Smooth muscle cell (in vitro differentiated cells): Measurements from ENCODE around the gene PARP11. TPM values are rescaled to one million over a fixed set of nuclear protein-coding genes. Genes with fewer than 3 reads are reported as not detected.
A peak's percentile ranks its signal among the peaks of the same experiment; 100 is the strongest.

Experiments used
- DNase-seq: peaks from one replicate; lab custom pipeline; 2025; ENCODE audit not compliant: unreplicated experiment; lab: John Stamatoyannopoulos, UW
- H2AFZ ChIP-seq: fragments of 200-600 bp; sonication (generic); 2 replicates; pipeline ENCODE4 v1.6.0; 2016; ENCODE audit warnings: antibody characterized with exemption, low read depth, mild to moderate bottlenecking
- H3F3A ChIP-seq: fragments of 200-600 bp; sonication (generic); 2 replicates; pipeline ENCODE4 v1.6.0; 2017; ENCODE audit warnings: antibody characterized with exemption, low read depth
- H3K27ac ChIP-seq: fragments of 200-600 bp; sonication (generic); 2 replicates; pipeline ENCODE4 v1.5.1; 2016; ENCODE audit warnings: low read depth, mild to moderate bottlenecking
- H3K27me3 ChIP-seq: fragments of 200-600 bp; sonication (generic); 2 replicates; pipeline ENCODE4 v1.6.1; 2016; ENCODE audit warnings: low read depth, mild to moderate bottlenecking
- H3K36me3 ChIP-seq: fragments of 200-600 bp; sonication (generic); 2 replicates; pipeline ENCODE4 v1.5.1; 2016; ENCODE audit warnings: low read depth
- H3K4me1 ChIP-seq: fragments of 200-600 bp; sonication (generic); 2 replicates; pipeline ENCODE4 v1.5.1; 2016; ENCODE audit warnings: low read depth
- H3K4me2 ChIP-seq: fragments of 200-600 bp; sonication (generic); 2 replicates; pipeline ENCODE4 v1.6.0; 2016; ENCODE audit warnings: mild to moderate bottlenecking
- H3K4me3 ChIP-seq: fragments of 200-600 bp; sonication (generic); 2 replicates; pipeline ENCODE4 v1.5.1; 2016; ENCODE audit warnings: mild to moderate bottlenecking
- H3K79me2 ChIP-seq: fragments of 200-600 bp; sonication (generic); 2 replicates; pipeline ENCODE4 v1.6.0; 2016; ENCODE audit warnings: low read depth, mild to moderate bottlenecking
- H3K9ac ChIP-seq: fragments of 200-600 bp; sonication (generic); 2 replicates; pipeline ENCODE4 v1.6.0; 2016; ENCODE audit warnings: low read depth
- H3K9me3 ChIP-seq: fragments of 200-600 bp; sonication (generic); replicated peaks from 2 replicates; pipeline ENCODE4 v1.5.1; 2016; ENCODE audit warnings: low read depth
- H4K20me1 ChIP-seq: fragments of 200-600 bp; sonication (generic); 2 replicates; pipeline ENCODE4 v1.6.0; 2016; ENCODE audit warnings: low read depth
- CTCF ChIP-seq: fragments of 200-600 bp; sonication (generic); IDR thresholded peaks from 2 replicates; pipeline ENCODE4 v1.5.1; 2017; ENCODE audit warnings: borderline replicate concordance, mild to moderate bottlenecking, antibody characterized with exemption; ENCODE audit not compliant: insufficient read depth, poor library complexity, severe bottlenecking
- WGBS: methylation state at CpG from one replicate; pipeline ENCODE4 v1.1.7; 2016; ENCODE audit warnings: low lambda C conversion rate; 5-methylcytosine and 5-hydroxymethylcytosine counted together
- polyA plus RNA-seq: library from polyadenylated mRNA; unstranded; fragments of >200 nt; fragmentation: Nextera tagmentation; extraction: Ambion mirVana; gene quantifications from 2 replicates; pipeline ENCODE4 v1.2.1, GENCODE V29; 2016
- total RNA-seq: library from RNA; depleted of rRNA; stranded (reverse); fragments of >200 nt; gene quantifications from 2 replicates; pipeline ENCODE4 v1.2.3, GENCODE V29; 2014

Gene PARP11
- total and polyA plus RNA-seq, 2 experiments from 2014 or later, result 6.1 to 9.6 TPM

DNA sequence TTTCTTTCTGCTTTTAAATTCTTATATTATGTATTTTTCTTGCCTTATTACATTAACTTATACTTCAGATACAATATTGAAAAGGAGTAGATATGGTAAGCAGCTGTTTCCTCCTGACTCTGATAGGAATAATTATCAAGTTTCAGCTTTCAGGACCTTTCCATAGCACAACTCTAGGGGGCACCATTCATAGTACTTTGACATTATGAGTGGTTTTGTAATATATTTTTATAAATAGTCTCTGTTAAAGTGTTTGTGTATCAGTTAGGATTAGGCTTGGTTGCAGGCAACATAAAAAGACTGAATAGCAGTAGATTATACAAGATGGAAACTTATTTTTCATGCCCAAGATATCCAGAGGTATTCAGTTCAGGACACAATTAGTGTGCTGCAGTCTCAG is 27.9 kb upstream of the PARP11 start:
- H2AFZ ChIP-seq, result no peak overlapping the region
- H3K36me3 ChIP-seq, result no peaks in the 10 kb centered on the region
- DNase-seq, result no peak
- H3K4me1 ChIP-seq, result peaks cover 17% of the 10 kb centered on the region
- H3K4me3 ChIP-seq, result no peak overlapping the region
- no peak overlapping the region for H3K9ac ChIP-seq
- TF ChIP-seq CTCF, result peak; percentile 17
- no peaks in the 10 kb centered on the region for H3K27me3 ChIP-seq
- H3F3A ChIP-seq, result peaks cover 8% of the 10 kb centered on the region
- H3K9me3 ChIP-seq, result no peaks in the 10 kb centered on the region
- H3K27ac ChIP-seq, result no peak overlapping the region
- H3K4me2 ChIP-seq, result no peak overlapping the region
- no peaks in the 10 kb centered on the region for H4K20me1 ChIP-seq
- no peaks in the 10 kb centered on the region for H3K79me2 ChIP-seq

DNA sequence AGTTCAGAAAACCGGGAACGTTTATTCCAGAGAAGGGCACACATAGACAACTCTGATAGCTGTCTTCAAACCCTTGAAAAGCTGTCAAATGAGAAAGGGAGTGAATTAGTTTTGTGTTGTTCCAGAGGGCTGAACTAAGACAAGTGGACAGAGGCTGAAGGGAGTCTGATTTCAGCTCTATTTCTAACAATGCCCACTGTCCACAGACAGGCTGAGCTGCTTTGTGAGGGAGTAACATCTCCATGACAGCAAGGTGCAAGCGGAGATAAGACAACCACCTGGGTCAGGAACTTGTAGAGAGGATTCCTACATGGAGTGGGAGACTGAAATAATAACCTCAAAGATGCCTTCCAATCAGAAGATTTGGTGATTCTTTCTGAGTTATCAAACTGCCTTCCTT is 25.6 kb upstream of the PARP11 start:
- Histone ChIP-seq H4K20me1 (no peaks in the 10 kb centered on the region), H3F3A (peaks cover 8% of the 10 kb centered on the region), H3K9ac (no peak overlapping the region), H3K27ac (no peak overlapping the region), H2AFZ (no peak overlapping the region), H3K9me3 (no peaks in the 10 kb centered on the region), H3K27me3 (no peaks in the 10 kb centered on the region), H3K36me3 (no peaks in the 10 kb centered on the region), H3K4me2 (no peak overlapping the region), H3K4me3 (no peak overlapping the region), H3K4me1 (peaks cover 18% of the 10 kb centered on the region), H3K79me2 (no peaks in the 10 kb centered on the region)
- 96% methylated on average over 3 of the region's 3 CpGs for WGBS
- no peak for TF ChIP-seq CTCF
- no peak for DNase-seq

- TF ChIP-seq CTCF, result no peak
- Histone ChIP-seq H3K4me1 (peaks cover 18% of the 10 kb centered on the region), H3F3A (peaks cover 8% of the 10 kb centered on the region), H2AFZ (peak overlapping the region; percentile 62), H3K9ac (no peak overlapping the region), H3K27me3 (no peaks in the 10 kb centered on the region), H3K36me3 (no peaks in the 10 kb centered on the region), H4K20me1 (no peaks in the 10 kb centered on the region), H3K9me3 (no peaks in the 10 kb centered on the region), H3K27ac (no peak overlapping the region), H3K4me3 (no peak overlapping the region), H3K4me2 (peak overlapping the region; percentile 46), H3K79me2 (no peaks in the 10 kb centered on the region)
- 81% methylated on average over 7 of the region's 7 CpGs for WGBS
- no peak for DNase-seq
Measured at GRCh38 chr12:3897371-3897971, 24.3 kb upstream of the PARP11 start.

DNA sequence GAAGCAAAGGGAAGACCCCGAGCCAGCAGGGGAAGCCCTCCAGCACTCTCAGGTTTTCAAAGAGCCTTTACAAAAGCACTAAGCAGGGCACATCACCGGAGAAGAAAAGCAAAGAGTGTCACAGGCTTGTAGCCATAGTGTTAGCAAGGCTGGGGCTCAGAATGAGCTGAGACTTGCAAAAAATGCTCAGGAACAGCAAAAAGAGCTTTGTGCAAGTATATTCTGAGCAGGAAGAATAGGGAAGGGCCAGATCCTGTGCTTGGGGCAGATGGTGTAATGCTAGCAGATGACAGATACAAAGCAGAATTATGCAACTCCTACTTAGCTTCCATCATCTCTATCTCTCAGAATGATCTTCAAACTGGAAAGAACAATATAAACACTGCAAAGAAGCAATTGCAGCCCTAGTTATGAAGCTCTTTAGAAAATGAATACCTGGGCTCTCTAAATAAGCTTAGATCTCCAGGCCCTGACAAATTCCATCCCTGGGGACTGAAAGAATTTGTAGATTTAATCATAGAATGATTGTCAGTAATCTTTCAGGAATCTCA is 23.7 kb upstream of the PARP11 start:
- Histone ChIP-seq H3F3A (peaks cover 8% of the 10 kb centered on the region), H3K27me3 (no peaks in the 10 kb centered on the region), H3K4me1 (peaks cover 18% of the 10 kb centered on the region), H3K4me3 (no peak overlapping the region), H3K36me3 (no peaks in the 10 kb centered on the region), H3K9ac (no peak overlapping the region), H3K27ac (peak overlapping the region; percentile 37), H3K4me2 (peak overlapping the region; percentile 46), H2AFZ (peak overlapping the region; percentile 62), H3K9me3 (no peaks in the 10 kb centered on the region), H4K20me1 (no peaks in the 10 kb centered on the region), H3K79me2 (no peaks in the 10 kb centered on the region)
- no peak for DNase-seq
- TF ChIP-seq CTCF, result no peak
- 57% methylated on average over 2 of the region's 2 CpGs for WGBS
